ENCODE results near the gene SINHCAF.

DNA sequence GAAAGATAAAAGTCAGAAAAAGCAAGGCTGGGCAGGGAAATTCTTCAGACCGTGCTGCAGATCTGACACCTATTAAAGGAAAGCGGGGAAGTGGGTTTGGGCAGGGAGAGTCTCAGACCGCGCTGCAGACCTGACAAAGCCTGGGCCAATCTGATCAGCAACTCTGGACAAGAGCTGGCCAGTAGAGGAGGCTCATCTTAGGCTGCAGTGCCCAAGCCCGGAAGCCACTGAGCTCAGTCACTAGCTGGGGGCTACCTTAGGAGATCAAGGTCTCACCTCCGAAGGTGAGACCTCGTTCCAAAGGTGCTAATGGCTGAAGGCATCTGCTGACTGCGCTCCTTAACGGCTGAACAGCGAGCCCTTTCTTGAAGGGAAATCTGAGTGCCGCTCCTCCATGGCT is 60.2 kb downstream of the SINHCAF start:
- TF ChIP-seq, protein P1, sequence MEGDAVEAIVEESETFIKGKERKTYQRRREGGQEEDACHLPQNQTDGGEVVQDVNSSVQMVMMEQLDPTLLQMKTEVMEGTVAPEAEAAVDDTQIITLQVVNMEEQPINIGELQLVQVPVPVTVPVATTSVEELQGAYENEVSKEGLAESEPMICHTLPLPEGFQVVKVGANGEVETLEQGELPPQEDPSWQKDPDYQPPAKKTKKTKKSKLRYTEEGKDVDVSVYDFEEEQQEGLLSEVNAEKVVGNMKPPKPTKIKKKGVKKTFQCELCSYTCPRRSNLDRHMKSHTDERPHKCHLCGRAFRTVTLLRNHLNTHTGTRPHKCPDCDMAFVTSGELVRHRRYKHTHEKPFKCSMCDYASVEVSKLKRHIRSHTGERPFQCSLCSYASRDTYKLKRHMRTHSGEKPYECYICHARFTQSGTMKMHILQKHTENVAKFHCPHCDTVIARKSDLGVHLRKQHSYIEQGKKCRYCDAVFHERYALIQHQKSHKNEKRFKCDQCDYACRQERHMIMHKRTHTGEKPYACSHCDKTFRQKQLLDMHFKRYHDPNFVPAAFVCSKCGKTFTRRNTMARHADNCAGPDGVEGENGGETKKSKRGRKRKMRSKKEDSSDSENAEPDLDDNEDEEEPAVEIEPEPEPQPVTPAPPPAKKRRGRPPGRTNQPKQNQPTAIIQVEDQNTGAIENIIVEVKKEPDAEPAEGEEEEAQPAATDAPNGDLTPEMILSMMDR (IDR thresholded peaks at IDR 0.05): no peak
- no peak for TF ChIP-seq ZFX (IDR thresholded peaks at IDR 0.05; ENCODE audit: borderline replicate concordance)
